HG02623 (cell line): ENCODE measurements around the gene ENTPD8.

Experiments used
- ATAC-seq: cut with Tn5 transposase; IDR thresholded peaks from one replicate; pipeline ENCODE4 v1.9.1; 2021; ENCODE audit warnings: moderate library complexity; ENCODE audit not compliant: unreplicated experiment

ENTPD8 gene

DNA sequence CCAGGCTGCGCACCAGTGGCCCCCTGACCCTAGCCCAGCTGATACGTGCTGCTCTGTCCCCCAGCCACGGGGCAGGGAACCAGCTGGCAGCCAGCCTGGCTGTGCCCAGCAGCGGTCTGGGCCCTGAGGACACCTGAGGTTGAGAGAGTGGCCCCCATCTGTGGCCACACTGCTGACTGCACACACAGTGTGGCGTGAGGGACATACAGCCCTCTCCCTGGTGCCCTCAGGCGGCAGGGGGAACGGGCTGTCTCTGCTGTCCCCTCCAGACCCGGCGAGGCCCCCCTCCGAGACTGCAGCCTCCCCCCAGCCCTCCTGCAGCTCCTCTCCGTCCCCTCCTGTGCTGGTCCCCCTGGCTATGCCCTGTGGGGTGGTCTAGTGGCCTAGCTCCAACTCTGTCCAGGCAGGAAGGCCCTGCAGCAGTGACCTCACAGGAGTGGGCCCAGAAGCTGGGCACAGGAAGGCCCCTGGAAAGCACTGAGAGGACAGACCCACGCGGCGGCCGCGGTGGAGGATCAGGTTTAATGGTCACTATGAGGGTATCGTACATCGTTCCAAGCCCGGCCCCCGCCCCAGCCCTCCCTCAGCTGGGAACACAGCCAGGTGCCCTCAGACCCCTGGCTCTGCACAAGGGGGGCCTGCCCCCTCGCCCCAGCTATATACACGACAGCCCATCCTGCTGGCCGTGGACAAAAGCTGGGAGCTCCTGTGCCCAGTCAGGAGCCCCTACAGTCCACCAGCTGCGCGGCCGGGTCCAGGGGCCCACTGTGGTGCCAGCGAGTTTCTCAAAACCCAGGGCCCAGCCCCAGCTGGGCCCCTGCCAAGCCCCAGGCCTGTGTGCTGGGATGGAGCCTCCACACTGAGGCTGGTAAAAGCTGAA, 6.8 kb upstream of the ENTPD8 start:
- no peak for ATAC-seq

DNA sequence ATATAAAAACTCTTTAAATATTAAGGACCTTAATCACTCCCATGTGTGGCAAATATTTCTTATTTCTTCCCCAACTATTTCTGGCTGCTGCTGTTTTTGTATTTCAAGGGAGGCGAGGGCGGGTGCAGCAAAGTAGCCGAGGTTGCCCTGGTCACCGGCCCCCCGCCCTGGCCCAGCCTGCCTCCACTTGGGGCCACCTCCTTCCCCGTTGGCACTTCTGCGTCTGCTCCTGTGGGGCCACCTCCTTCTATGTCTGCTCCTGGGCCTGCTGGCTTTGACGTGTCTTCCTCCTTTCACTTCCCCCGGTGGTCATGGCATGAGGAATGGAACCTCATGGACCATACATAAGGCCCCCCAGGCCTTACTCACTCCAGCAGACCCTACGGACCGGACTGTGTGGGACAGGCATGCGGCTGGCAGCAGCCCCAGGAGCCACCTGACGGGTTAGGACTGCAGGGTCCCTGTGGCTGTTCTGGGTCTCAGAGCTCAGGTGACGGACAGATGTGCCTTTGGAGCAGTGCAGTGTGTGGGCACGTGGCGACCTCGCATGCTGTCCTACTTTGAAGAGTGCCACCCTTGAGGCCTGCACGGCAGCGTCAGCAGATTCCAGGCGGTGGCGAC, 5.8 kb upstream of the ENTPD8 start:
- ATAC-seq = no peak

DNA sequence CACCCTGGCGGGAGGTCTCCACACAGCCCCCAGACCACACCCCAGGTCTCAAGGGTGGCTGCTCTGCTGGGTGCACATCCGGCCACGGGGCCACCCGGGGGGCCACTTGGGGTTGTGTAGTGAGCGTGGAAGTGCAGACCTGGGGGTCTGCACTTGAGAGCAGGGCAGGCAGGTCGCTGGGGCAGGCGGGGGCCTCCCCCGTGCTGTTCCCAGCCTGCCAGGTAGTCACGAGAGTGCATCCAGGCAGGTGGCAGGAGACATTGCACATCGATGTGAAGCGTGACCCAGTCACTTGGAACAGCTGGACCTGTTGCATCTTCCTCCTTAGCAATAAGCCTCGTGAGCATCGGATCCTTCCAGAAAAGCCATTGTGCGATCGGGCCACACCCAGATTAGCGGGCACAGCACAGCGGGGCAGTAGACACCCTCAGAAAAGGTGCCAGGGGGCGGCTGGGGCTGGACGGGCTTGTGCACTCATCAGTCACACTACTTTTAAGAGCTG, 4.8 kb upstream of the ENTPD8 start:
- ATAC-seq = no peak

DNA sequence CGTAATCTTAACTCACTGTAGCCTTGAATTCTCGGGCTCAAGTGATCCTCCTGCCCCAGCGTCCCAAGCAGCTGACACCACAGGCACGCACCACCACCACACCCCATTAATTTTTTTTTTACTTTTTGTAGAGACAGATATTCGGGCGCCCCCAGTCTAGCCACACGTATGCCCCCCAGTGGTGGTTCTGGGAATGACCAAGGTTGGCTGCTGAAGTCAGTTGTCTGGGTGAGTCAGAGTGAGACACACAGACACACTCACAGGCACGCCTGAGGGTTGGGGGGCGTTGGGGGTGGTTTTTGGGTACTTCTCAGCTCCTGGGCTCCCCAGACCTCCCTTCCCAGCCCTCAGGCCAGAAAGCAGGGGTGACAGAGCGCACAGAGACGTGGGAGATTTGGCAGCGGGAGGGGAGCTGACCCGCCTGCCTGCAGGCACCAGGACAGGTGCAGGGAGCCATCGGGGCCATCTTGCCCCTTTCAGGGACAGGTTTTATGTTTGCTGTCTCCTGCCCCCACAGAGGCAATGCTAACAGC, 4.2 kb upstream of the ENTPD8 start:
- ATAC-seq = no peak

DNA sequence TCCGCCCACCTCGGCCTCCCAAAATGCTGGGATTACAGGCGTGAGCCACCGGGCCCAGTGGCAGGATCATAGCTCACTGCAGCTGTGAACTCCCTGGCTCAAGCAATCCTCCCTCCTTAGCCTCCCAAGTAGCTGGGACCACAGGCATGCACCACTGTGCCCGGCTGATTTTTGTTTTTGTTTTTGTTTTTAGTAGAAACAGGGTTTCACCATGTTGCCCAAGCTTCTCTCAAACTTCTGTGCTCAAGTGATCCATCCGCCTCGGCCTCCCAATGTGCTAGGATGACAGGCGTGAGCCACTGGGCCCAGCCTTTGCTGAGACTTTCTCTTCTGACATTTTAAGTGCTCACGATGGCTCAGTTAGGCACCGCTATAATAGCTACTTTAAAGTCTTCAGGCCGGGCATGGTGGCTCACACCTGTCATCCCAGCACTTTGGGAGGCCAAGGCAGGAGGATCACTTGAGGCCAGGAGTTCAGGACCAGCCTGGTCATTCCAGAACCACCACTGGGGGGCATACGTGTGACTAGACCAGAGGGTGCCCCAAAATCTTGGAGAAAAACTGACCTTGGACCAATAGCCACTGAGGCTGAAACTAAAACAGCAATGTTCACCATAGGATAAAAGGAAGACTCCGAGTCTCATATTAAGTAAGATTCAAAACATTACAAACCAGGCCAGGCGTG, 3.1 kb upstream of the ENTPD8 start:
- no peak for ATAC-seq

DNA sequence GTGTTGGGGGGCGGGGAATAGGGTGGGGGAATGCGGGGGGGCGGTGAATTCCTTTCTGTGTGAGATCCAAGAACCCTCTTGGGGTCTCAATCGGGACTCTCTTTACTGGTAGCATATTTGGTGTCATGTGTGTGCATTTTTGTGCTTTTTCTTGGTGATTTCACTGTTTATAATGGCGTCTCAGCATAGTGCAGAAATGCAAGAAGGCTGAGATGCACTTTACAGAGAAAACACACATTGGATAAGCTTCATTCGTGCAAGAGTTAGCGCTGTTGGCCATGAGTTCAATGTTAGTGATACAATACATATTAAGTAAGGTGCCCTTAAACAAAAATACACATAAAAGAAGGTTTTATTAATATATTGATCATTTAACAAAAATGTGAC, 771 bp upstream of the ENTPD8 start:
- ATAC-seq = no peak

DNA sequence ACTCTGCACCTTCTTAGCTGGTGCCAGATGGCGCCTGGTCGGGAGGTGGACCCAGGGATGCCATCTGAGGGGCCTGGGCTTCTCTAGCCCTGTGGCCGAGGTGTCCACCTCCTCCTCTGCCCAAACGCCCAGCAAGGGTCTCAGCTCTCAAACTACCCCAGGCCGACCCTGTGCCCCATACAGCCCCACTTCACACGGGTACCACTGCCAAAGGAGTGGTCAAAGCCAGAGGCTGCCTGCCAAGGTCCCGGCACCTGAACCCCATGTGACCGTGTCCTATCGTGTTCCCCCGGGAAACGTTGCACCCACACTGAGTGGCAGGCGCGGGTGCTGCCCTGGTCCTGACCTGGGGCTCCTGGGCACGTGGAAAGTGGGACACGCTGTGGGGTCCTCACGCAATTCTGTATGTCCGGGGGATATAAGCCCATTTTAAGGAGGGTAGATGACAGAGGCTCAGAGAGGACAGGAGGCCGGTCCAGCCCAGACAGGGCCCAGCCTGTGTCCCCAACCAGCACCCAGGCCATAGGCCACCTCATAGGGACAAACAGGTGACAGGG, 1.9 kb downstream of the ENTPD8 start:
- ATAC-seq = no peak

DNA sequence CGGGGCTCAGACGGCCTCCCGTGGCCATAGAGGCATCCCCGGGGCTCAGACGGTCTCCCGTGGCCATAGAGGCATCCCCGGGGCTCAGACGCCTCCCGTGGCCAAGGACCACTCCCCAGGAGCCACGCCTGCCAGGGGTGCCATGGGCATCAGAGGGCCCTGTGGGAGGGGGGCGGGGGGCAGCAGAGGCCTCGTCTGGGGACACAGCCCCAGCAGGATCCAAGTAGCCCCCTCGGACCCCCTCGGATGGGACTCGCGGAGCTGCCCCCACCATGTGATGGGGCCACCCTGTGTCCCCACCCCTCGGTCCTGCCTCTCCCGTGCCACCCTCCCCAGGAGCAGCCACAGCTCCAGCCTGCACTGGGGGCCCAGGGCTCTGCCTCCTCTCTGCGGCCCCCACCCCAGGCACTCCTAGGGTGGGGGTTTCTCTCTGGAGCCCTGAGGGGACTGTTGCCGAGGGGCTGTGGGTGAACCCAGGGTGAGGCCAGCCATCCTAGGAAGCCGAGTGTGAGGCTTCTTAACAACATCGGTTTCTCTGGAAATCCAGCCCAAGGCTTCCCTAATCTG, 2.5 kb downstream of the ENTPD8 start:
- no peak for ATAC-seq

DNA sequence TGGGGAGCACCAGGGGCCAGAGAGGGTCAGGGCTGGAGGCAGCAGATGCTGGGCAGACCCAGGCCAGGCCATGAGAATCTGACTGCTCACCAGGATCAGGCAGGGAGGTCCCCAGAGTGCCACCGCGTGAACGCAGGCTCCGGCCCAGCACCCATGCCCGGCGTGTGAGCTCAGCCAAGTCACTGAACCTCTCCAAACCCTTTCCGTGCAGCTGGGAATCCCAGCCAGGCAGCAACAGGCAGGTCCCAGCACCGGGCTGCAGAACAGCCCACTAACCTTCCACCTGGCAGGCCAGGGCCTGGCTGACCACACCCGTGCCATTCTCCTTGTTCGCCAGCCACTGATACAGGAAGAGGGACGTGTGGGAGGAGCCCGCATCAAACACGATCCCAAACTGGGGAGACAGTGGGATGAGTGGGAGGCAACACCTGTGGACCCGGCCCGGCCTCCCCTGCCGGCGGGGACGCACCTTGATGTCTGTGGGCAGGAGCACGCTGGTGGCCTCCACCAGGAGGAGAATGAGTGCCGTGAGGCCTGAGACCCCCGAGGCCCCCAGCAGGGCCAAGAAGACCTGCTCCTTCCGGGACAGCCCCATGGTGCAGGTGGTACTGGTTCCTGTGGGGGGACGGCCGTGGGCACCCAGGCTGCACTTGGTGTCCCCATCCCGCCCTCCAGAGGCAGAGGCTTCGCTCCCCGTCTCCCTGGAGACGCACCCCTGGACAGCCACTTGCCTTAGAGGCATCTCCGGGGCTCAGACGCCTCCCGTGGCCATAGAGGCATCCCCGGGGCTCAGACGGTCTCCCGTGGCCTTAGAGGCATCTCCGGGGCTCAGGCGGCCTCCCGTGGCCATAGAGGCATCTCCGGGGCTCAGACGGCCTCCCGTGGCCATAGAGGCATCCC, 3.2 kb downstream of the ENTPD8 start:
- no peak for ATAC-seq

DNA sequence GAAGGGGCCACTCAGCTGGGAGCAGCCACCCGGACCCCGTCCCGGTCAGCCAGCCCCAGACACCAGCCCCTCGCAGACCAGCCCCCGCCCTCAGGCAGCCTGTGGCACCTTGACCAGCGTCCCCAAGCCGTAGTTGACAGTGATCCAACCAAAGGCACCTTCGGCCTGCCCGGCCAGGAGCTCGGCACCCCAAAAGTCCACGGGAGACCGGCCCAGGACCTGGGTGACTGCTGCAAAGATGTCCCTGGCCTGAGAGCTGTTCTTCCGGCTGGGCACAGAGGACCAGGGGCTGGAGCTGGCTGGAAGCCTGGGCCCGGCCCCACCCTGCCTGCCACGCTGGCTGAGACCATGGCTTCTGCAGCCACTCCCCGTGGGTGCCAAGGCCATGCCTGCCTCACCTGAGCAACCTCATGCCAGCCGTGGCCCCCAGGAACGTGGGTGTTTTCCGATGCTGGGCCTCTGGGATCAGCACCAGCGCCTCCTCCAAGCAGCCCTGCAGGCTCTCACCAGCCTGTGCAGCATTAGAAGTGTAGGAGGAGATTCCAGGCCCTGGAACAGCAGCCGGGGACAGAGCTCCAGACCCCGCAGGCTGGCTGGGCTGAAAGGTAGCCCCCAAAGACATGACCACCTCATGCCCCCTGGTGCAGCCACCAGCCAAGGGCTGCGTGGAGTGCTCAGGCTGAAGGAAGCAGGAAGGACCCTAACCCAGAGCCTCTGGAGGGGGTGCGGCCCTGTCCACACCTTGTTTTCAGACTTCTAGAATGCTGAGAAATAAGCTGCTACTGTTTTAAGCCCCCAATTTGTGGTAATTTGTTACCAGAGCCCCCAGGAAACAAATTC, 4.2 kb downstream of the ENTPD8 start:
- ATAC-seq = no peak

DNA sequence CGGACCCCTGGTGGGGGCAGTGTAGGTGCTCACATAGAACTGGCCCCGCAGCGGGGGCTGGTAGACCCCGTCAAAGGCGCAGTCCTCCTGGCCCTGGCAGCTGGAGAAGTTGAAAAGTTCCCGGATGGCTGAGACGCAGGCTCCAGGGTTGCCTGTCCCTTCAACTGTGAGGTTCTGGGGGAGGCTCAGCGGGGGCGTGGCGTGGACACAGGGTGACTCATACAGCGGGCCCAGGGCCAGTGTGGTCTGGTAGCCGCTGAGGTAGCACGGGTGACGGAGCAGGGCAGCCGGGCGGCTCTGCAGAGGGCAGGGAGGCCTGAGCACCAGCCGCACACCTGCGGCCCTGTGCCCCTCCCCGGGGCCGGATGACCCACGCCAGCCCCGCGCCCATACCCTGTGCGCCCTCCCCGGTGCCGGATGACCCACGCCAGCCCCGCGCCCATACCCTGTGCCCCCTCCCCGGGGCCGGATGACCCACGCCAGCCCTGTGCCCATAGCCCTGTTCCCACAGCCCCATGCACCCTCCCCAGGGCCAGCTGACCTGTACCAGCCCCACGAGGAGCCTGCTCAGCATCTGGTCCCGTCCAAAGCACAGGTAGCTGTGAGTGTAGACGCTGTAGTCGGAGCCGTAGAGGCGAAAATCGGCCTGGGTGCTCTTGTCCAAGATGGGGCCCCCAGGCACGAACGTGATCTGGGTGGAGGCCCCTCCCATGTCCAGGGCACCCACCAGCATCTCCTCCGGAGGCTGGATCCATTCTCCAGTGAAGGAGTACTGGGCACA, 5.0 kb downstream of the ENTPD8 start:
- ATAC-seq = no peak

DNA sequence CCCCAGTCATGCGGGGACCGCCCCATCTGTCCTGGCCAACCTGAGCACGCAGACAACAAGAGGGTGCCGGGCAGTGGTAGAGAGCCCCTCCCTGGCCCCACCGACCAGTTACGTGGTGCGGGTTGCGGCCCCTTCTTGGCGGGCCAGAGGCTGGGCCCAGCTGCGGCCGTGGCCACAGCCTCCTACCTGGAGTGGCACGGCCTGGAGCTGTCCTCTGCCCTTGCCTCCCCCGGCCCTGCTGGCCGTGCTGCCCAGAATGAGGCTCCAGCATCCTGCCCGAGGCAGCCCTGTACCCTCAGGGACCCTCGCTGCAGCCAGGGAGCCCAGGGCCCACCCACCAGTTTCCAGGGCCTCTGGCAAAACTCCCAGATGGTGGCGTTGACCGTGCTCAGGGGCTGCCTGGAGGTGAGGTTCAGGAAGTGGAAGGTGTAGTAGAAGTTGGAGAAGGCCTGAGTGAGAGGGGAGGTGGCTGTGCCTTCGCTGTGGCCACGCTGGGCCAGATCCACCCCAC, 5.7 kb downstream of the ENTPD8 start:
- ATAC-seq = no peak

DNA sequence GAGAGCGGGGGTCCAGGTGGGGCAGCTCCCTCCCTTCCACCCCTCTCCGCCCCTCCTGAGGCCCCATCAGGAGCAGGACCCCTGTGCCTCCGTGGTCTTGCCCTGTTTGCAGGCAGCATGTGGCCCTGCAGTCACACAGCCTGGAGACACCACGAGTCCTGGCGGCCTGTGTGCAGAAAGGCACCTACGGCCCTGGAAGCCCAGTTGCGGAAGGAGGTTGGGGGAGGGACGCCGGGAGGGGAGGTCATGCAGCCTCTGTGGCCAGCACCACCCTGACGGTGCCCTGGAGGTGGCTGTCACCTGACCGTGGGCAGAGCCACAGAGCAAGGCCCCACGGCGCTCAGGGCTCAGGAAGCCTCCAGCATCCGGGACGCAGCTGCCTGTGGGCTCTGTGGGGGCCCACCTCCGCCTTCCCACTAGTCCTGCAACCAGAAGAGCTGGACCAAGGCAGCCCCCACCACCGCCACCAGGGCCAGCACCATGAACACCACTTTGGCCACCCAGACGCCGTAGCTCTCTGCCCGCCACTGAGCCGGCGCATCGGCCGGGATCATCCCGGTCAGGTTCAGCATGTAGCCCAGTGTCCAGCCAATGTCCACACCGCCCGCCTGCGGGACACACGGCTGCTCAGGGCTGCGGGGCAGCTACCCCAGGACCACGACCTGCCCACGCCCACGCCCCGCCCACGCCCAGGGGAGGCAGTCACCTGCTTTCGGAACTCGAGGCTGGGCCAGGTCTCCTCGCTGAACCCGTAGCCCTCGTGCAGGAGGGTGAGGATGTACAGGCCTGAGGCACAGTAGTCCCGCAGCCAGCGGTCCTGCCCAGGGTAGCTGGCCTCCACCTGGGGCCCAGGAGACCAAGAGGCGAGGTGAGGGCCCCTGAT, 6.4 kb downstream of the ENTPD8 start:
- no peak for ATAC-seq

DNA sequence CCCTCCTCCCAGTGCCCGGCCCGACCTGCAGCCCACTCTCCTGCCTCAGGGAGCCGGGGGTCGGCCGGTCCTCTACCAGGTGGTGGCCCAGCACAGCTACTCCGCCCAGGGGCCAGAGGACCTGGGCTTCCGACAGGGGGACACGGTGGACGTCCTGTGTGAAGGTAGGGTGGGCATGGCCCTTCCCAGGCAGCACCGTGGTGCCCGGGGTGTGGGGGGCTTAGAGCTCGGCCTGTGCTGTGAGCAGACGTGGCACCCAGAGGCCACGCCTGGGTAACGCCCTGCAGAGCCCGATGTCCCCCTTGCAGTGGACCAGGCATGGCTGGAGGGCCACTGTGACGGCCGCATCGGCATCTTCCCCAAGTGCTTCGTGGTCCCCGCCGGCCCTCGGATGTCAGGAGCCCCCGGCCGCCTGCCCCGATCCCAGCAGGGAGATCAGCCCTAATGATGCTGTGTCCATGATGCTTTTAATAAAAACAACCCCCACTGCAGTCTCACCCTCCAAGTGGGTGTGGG, 7.2 kb downstream of the ENTPD8 start:
- no peak for ATAC-seq

DNA sequence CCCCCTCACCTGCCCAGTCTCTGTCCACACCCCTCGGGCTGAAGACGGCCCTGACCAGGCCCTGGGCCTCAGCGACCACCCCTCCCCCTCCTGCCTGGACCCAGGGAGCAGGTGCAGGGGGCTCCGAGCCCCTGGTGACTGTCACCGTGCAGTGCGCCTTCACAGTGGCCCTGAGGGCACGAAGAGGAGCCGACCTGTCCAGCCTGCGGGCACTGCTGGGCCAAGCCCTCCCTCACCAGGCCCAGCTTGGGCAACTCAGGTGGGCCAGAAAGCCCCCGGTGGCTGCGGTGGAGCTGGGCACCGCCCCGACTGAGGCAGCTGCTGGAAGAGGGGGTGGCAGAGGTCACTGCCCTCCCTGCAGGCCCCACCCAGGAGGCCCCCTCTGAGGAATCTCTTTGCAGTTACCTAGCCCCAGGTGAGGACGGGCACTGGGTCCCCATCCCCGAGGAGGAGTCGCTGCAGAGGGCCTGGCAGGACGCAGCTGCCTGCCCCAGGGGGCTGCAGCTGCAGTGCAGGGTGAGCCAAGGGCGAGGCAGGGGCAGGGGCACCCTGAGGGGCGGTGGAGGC, 7.7 kb downstream of the ENTPD8 start:
- no peak for ATAC-seq

DNA sequence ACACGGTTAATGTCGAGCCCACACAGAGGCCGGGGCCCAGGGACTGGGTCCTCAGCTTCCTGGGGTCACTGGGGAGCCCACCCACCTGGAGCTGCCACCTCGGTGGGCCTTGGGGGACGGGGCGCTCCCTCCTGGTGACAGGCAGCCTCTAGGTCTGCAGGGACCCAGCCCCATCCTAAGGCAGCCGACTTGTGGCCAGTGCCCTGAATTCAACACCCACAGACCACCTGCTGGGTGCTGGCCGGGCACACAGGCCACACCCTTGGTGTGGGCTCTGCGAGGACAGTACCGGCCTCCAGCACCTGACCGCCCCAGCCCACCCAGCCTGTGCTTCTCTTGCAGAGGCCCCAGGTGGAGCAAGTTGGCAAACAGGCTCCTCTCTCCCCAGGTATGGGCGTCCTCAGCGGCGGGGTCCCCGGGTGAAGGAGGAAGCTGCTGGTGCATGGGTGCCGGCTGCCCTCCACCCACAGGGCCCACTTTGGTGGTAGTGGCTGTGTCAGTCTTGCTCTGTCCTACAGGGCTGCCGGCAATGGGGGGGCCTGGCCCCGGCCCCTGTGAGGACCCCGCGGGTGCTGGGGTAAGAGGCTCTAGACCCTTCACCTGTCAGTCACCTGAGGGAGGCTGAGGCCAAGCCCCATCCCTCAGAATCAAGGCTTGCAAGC, 8.3 kb downstream of the ENTPD8 start:
- ATAC-seq = no peak
